ENCODE data around the gene CCNI2.
A peak's percentile ranks its signal among the peaks of the same experiment; 100 is the strongest.

CCNI2 gene

GRCh38 chr5:132770476-132771159, 23.4 kb downstream of the CCNI2 start:
- Histone ChIP-seq H3K4me2 (ENCODE audit: low read length) (no peak overlapping the region), H3K9me3 (replicated peaks; ENCODE audit: low read length) (no peaks in the 10 kb centered on the region), H3K9ac (ENCODE audit: low read depth, low read length) (no peak overlapping the region), H3K36me3 (ENCODE audit: insufficient read depth, low read length) (no peaks in the 10 kb centered on the region), H3K4me1 (ENCODE audit: control insufficient read depth, insufficient read depth, low read length) (peaks cover 53% of the 10 kb centered on the region), H3K27me3 (ENCODE audit: control insufficient read depth, insufficient read depth, low read length) (no peaks in the 10 kb centered on the region), H3K4me3 (ENCODE audit: low read length) (no peak overlapping the region)

GRCh38 chr5:132771503-132771998, 24.3 kb downstream of the CCNI2 start:
- Histone ChIP-seq H3K4me1 (ENCODE audit: control insufficient read depth, insufficient read depth, low read length) (peaks cover 58% of the 10 kb centered on the region), H3K4me2 (ENCODE audit: low read length) (no peak overlapping the region), H3K9ac (ENCODE audit: low read depth, low read length) (peak overlapping the region; percentile 11), H3K4me3 (ENCODE audit: low read length) (no peak overlapping the region), H3K9me3 (replicated peaks; ENCODE audit: low read length) (no peaks in the 10 kb centered on the region), H3K36me3 (ENCODE audit: insufficient read depth, low read length) (no peaks in the 10 kb centered on the region), H3K27me3 (ENCODE audit: control insufficient read depth, insufficient read depth, low read length) (no peaks in the 10 kb centered on the region)

GRCh38 chr5:132772291-132773070, 25.3 kb downstream of the CCNI2 start:
- Histone ChIP-seq H3K4me1 (ENCODE audit: control insufficient read depth, insufficient read depth, low read length) (peaks cover 52% of the 10 kb centered on the region), H3K9me3 (replicated peaks; ENCODE audit: low read length) (no peaks in the 10 kb centered on the region), H3K4me3 (ENCODE audit: low read length) (no peak overlapping the region), H3K27me3 (ENCODE audit: control insufficient read depth, insufficient read depth, low read length) (no peaks in the 10 kb centered on the region), H3K4me2 (ENCODE audit: low read length) (no peak overlapping the region), H3K36me3 (ENCODE audit: insufficient read depth, low read length) (no peaks in the 10 kb centered on the region), H3K9ac (ENCODE audit: low read depth, low read length) (no peak overlapping the region)

GRCh38 chr5:132773114-132773513, 25.9 kb downstream of the CCNI2 start:
- H3K4me3 ChIP-seq (ENCODE audit: low read length), result no peak overlapping the region
- peaks cover 49% of the 10 kb centered on the region for H3K4me1 ChIP-seq (ENCODE audit: control insufficient read depth, insufficient read depth, low read length)
- H3K9ac ChIP-seq (ENCODE audit: low read depth, low read length), result no peak overlapping the region
- H3K9me3 ChIP-seq (replicated peaks; ENCODE audit: low read length), result no peaks in the 10 kb centered on the region
- H3K27me3 ChIP-seq (ENCODE audit: control insufficient read depth, insufficient read depth, low read length), result no peaks in the 10 kb centered on the region
- no peak overlapping the region for H3K4me2 ChIP-seq (ENCODE audit: low read length)
- no peaks in the 10 kb centered on the region for H3K36me3 ChIP-seq (ENCODE audit: insufficient read depth, low read length)

GRCh38 chr5:132773601-132774355, 26.6 kb downstream of the CCNI2 start:
- Histone ChIP-seq H3K36me3 (ENCODE audit: insufficient read depth, low read length) (no peaks in the 10 kb centered on the region), H3K9ac (ENCODE audit: low read depth, low read length) (no peak overlapping the region), H3K9me3 (replicated peaks; ENCODE audit: low read length) (no peaks in the 10 kb centered on the region), H3K4me3 (ENCODE audit: low read length) (peak overlapping the region; percentile 9), H3K27me3 (ENCODE audit: control insufficient read depth, insufficient read depth, low read length) (no peaks in the 10 kb centered on the region), H3K4me2 (ENCODE audit: low read length) (peak overlapping the region; percentile 37), H3K4me1 (ENCODE audit: control insufficient read depth, insufficient read depth, low read length) (peaks cover 46% of the 10 kb centered on the region)

GRCh38 chr5:132774406-132774805, 27.2 kb downstream of the CCNI2 start:
- H3K4me1 ChIP-seq (ENCODE audit: control insufficient read depth, insufficient read depth, low read length), result peaks cover 46% of the 10 kb centered on the region

GRCh38 chr5:132774896-132775295, 27.7 kb downstream of the CCNI2 start:
- H3K9ac ChIP-seq (ENCODE audit: low read depth, low read length), result no peak overlapping the region
- H3K4me1 ChIP-seq (ENCODE audit: control insufficient read depth, insufficient read depth, low read length), result peaks cover 46% of the 10 kb centered on the region
- no peaks in the 10 kb centered on the region for H3K36me3 ChIP-seq (ENCODE audit: insufficient read depth, low read length)
- H3K9me3 ChIP-seq (replicated peaks; ENCODE audit: low read length), result no peaks in the 10 kb centered on the region
- H3K4me2 ChIP-seq (ENCODE audit: low read length), result peak overlapping the region; percentile 37
- H3K27me3 ChIP-seq (ENCODE audit: control insufficient read depth, insufficient read depth, low read length), result no peaks in the 10 kb centered on the region
- H3K4me3 ChIP-seq (ENCODE audit: low read length), result peak overlapping the region; percentile 5

More at GRCh38 chr5:132774406-132774805, 27.2 kb downstream of the CCNI2 start:
- Histone ChIP-seq H3K4me3 (ENCODE audit: low read length) (peak overlapping the region; percentile 9), H3K27me3 (ENCODE audit: control insufficient read depth, insufficient read depth, low read length) (no peaks in the 10 kb centered on the region), H3K4me2 (ENCODE audit: low read length) (peak overlapping the region; percentile 37), H3K36me3 (ENCODE audit: insufficient read depth, low read length) (no peaks in the 10 kb centered on the region), H3K9ac (ENCODE audit: low read depth, low read length) (no peak overlapping the region), H3K9me3 (replicated peaks; ENCODE audit: low read length) (no peaks in the 10 kb centered on the region)

GRCh38 chr5:132775476-132775961, 28.3 kb downstream of the CCNI2 start:
- Histone ChIP-seq H3K9me3 (replicated peaks; ENCODE audit: low read length) (no peaks in the 10 kb centered on the region), H3K4me3 (ENCODE audit: low read length) (peak overlapping the region; percentile 84), H3K4me1 (ENCODE audit: control insufficient read depth, insufficient read depth, low read length) (peaks cover 46% of the 10 kb centered on the region), H3K36me3 (ENCODE audit: insufficient read depth, low read length) (no peaks in the 10 kb centered on the region), H3K27me3 (ENCODE audit: control insufficient read depth, insufficient read depth, low read length) (no peaks in the 10 kb centered on the region), H3K4me2 (ENCODE audit: low read length) (peak overlapping the region; percentile 97), H3K9ac (ENCODE audit: low read depth, low read length) (peak overlapping the region; percentile 82)

- Histone ChIP-seq H3K9ac (ENCODE audit: low read depth, low read length) (peak overlapping the region; percentile 82), H3K36me3 (ENCODE audit: insufficient read depth, low read length) (no peaks in the 10 kb centered on the region), H3K4me1 (ENCODE audit: control insufficient read depth, insufficient read depth, low read length) (peaks cover 40% of the 10 kb centered on the region), H3K4me2 (ENCODE audit: low read length) (peak overlapping the region; percentile 97), H3K9me3 (replicated peaks; ENCODE audit: low read length) (no peaks in the 10 kb centered on the region), H3K27me3 (ENCODE audit: control insufficient read depth, insufficient read depth, low read length) (no peaks in the 10 kb centered on the region), H3K4me3 (ENCODE audit: low read length) (peak overlapping the region; percentile 84)
These were observed 29.1 kb downstream of the CCNI2 start for GRCh38 chr5:132776131-132776937.

- Histone ChIP-seq H3K4me2 (ENCODE audit: low read length) (peak overlapping the region; percentile 97), H3K4me1 (ENCODE audit: control insufficient read depth, insufficient read depth, low read length) (peaks cover 37% of the 10 kb centered on the region), H3K36me3 (ENCODE audit: insufficient read depth, low read length) (no peaks in the 10 kb centered on the region), H3K4me3 (ENCODE audit: low read length) (peak overlapping the region; percentile 84), H3K9me3 (replicated peaks; ENCODE audit: low read length) (no peaks in the 10 kb centered on the region), H3K27me3 (ENCODE audit: control insufficient read depth, insufficient read depth, low read length) (no peaks in the 10 kb centered on the region), H3K9ac (ENCODE audit: low read depth, low read length) (peak overlapping the region; percentile 82)
These were observed 29.6 kb downstream of the CCNI2 start for GRCh38 chr5:132776938-132777208.

All from skeletal muscle satellite cell (primary cell).